Activated B cell treated with CpG ODN at 0.5 μM for 24 hours (primary cell): ENCODE results near the gene PIRT. TPM values are rescaled to one million over a fixed set of nuclear protein-coding genes. Genes with fewer than 3 reads are reported as not detected.

Experiments
- ATAC-seq: fragments of 200-7000 bp; cut with Tn5 transposase; one replicate; pipeline ENCODE4 v1.10.0; 2021; ENCODE audit warnings: low read depth, mild to moderate bottlenecking, moderate library complexity
- CTCF ChIA-PET: fragments of 350-600 bp; sonication (Branson Sonifier 250); formaldehyde crosslinking; loops from one replicate; lab custom pipeline; 2021; ENCODE audit warnings: antibody characterized with exemption; lab: Charles Lee
- POLR2A ChIA-PET: fragments of 350-600 bp; sonication (Branson Sonifier 250); formaldehyde crosslinking; loops from one replicate; lab custom pipeline; 2021; ENCODE audit warnings: antibody characterized with exemption; lab: Charles Lee
- DNase-seq: peaks from one replicate; pipeline ENCODE4 v3.0.0; 2022
- H3K27ac Mint-ChIP-seq: one replicate; pipeline ENCODE4 v1.8.0; 2020; ENCODE audit warnings: mixed read lengths
- H3K27me3 Mint-ChIP-seq: one replicate; pipeline ENCODE4 v1.8.0; 2021; ENCODE audit warnings: mixed read lengths
- H3K36me3 Mint-ChIP-seq: one replicate; pipeline ENCODE4 v1.8.0; 2021; ENCODE audit warnings: low read depth, mixed read lengths
- H3K4me1 Mint-ChIP-seq: one replicate; pipeline ENCODE4 v1.8.0; 2021; ENCODE audit warnings: mixed read lengths
- H3K4me3 Mint-ChIP-seq: one replicate; pipeline ENCODE4 v1.8.0; 2020; ENCODE audit warnings: mild to moderate bottlenecking, mixed read lengths
- H3K9me3 Mint-ChIP-seq: one replicate; pipeline ENCODE4 v1.8.0; 2020; ENCODE audit warnings: mixed read lengths
- intact Hi-C: fragments of 100-400 bp; cut with micrococcal nuclease; formaldehyde crosslinking; loops from one replicate; pipeline ENCODE4 v1.15.1; 2024
- total RNA-seq: library from RNA; stranded (reverse); gene quantifications from 2 replicates; pipeline ENCODE4 v1.2.3, GENCODE V29; 2022
- TF ChIP-seq, protein P1 (sequence below): fragments of 200-600 bp; IDR thresholded peaks from one replicate; pipeline ENCODE4 v1.8.0; 2022; ENCODE audit warnings: antibody characterized with exemption, mild to moderate bottlenecking

The PIRT gene
- total RNA-seq, 1 donor from 2014 or later: not detected

GRCh38 chr17:10790491-10791401 is 47.1 kb downstream of the PIRT start:
- Mint-ChIP-seq H3K27me3 (peaks cover 2% of the 10 kb centered on the region), H3K27ac (no peak overlapping the region), H3K4me3 (no peak overlapping the region), H3K4me1 (no peaks in the 10 kb centered on the region), H3K9me3 (no peaks in the 10 kb centered on the region), H3K36me3 (no peaks in the 10 kb centered on the region)
- TF ChIP-seq, protein P1, sequence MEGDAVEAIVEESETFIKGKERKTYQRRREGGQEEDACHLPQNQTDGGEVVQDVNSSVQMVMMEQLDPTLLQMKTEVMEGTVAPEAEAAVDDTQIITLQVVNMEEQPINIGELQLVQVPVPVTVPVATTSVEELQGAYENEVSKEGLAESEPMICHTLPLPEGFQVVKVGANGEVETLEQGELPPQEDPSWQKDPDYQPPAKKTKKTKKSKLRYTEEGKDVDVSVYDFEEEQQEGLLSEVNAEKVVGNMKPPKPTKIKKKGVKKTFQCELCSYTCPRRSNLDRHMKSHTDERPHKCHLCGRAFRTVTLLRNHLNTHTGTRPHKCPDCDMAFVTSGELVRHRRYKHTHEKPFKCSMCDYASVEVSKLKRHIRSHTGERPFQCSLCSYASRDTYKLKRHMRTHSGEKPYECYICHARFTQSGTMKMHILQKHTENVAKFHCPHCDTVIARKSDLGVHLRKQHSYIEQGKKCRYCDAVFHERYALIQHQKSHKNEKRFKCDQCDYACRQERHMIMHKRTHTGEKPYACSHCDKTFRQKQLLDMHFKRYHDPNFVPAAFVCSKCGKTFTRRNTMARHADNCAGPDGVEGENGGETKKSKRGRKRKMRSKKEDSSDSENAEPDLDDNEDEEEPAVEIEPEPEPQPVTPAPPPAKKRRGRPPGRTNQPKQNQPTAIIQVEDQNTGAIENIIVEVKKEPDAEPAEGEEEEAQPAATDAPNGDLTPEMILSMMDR: no peak
- CTCF ChIA-PET: no interaction called here
- POLR2A ChIA-PET: interaction anchor here (0.5 kb wide), 1 partner anchor 124 kb away, joined by 3 read pairs; no protein-coding TSS in a partner anchor
- DNase-seq: no peak
- no peak for ATAC-seq
- intact Hi-C loops: no loop called here

- intact Hi-C loops: no loop called here
Observed at GRCh38 chr17:10789694-10790271, 48.1 kb downstream of the PIRT start.

DNA sequence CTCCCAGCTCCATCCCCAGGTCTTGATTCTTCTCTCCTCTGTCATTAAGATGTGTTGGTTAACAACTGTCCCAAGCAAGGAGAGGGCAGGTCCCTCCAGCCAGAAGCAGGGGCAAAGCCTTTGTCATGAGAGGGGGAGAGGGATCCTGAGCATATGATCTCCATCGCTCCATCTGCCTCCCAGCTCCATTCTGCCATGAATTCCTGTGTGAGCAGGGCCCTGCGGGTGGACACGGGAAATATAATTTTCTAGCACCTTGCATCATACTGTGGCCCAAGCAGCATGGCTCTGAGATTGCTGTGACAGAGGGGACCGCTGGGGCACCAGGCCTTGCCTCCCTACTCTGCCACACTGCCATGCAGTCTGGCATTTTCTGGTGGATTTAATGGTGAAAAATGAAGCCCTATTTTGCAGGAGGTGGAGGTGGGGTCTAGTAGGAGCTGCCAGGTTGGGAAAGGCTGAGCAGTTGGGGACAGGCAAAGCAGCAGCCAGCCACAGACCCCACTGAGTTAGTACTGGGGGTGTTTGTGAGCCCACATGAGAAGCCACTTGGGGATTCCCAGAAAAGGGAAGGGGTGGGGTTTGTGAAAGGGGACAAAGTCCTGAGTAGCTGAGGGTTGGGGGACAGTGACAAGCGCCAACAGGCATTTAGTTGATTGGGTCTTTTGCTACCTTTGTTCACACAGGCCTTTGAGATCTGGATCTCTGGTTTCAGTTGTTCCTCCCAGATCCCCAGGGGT is 50.4 kb downstream of the PIRT start:
- intact Hi-C loops: no loop called here
- peaks cover 11% of the 10 kb centered on the region for H3K9me3 Mint-ChIP-seq
- H3K27ac Mint-ChIP-seq: no peak overlapping the region
- H3K27me3 Mint-ChIP-seq: peaks cover 7% of the 10 kb centered on the region
- no peaks in the 10 kb centered on the region for H3K4me1 Mint-ChIP-seq
- POLR2A ChIA-PET: no interaction called here
- H3K4me3 Mint-ChIP-seq: no peak overlapping the region
- DNase-seq (no peak), ATAC-seq (no peak)
- H3K36me3 Mint-ChIP-seq: no peaks in the 10 kb centered on the region
- TF ChIP-seq, protein P1: no peak
- CTCF ChIA-PET: no interaction called here

More at GRCh38 chr17:10789694-10790271, 48.1 kb downstream of the PIRT start:
- DNase-seq (no peak), ATAC-seq (no peak)
- Mint-ChIP-seq H3K4me1 (no peaks in the 10 kb centered on the region), H3K27ac (no peak overlapping the region), H3K9me3 (no peaks in the 10 kb centered on the region), H3K27me3 (peaks cover 2% of the 10 kb centered on the region), H3K36me3 (no peaks in the 10 kb centered on the region), H3K4me3 (no peak overlapping the region)
- TF ChIP-seq, protein P1: no peak
- POLR2A ChIA-PET: no interaction called here
- CTCF ChIA-PET: no interaction called here

DNA sequence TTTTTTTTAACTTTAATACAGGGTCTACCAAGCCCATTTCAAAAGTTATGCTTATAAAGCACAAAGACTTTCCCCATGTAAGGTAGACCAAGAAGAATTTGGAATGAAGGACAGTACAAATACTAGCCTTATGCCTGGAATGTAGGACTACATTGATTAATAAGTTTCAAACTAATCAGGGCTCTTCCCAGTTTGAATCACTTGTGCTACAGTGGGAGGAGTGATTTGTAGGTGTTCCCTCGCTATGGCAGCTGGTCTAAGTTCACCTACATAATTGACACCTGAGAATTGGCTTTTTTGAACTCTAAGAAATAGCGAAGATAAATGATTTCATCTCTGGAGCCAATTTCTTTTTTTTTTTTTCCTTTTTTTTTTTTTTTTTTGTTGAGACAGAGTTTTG is 52.6 kb downstream of the PIRT start:
- intact Hi-C loops: no loop called here
- CTCF ChIA-PET: no interaction called here
- H3K27ac Mint-ChIP-seq: no peak overlapping the region
- H3K9me3 Mint-ChIP-seq: peaks cover 12% of the 10 kb centered on the region
- TF ChIP-seq, protein P1: no peak
- no peaks in the 10 kb centered on the region for H3K36me3 Mint-ChIP-seq
- no peak for DNase-seq
- ATAC-seq: no peak
- peaks cover 7% of the 10 kb centered on the region for H3K27me3 Mint-ChIP-seq
- H3K4me1 Mint-ChIP-seq: no peaks in the 10 kb centered on the region
- H3K4me3 Mint-ChIP-seq: no peak overlapping the region
- POLR2A ChIA-PET: no interaction called here

GRCh38 chr17:10779609-10780008 is 58.3 kb downstream of the PIRT start:
- no peak overlapping the region for H3K27ac Mint-ChIP-seq
- ATAC-seq (no peak), DNase-seq (no peak)
- peaks cover 5% of the 10 kb centered on the region for H3K27me3 Mint-ChIP-seq
- peaks cover 12% of the 10 kb centered on the region for H3K9me3 Mint-ChIP-seq
- no peak overlapping the region for H3K4me3 Mint-ChIP-seq
- CTCF ChIA-PET: no interaction called here
- POLR2A ChIA-PET: no interaction called here
- H3K36me3 Mint-ChIP-seq: no peaks in the 10 kb centered on the region
- peaks cover 3% of the 10 kb centered on the region for H3K4me1 Mint-ChIP-seq
- TF ChIP-seq, protein P1: no peak
- intact Hi-C loops: no loop called here
